ENCODE data around the gene SRSF9. TPM values are rescaled to one million over a fixed set of nuclear protein-coding genes. Genes with fewer than 3 reads are reported as not detected.
A peak's percentile ranks its signal among the peaks of the same experiment; 100 is the strongest.

Gene SRSF9
- total and polyA plus RNA-seq, 2 of the 13 experiments (the other 11 are each of a cell fraction or from before 2014, with no cell fraction given), result 125 to 144 TPM

DNA sequence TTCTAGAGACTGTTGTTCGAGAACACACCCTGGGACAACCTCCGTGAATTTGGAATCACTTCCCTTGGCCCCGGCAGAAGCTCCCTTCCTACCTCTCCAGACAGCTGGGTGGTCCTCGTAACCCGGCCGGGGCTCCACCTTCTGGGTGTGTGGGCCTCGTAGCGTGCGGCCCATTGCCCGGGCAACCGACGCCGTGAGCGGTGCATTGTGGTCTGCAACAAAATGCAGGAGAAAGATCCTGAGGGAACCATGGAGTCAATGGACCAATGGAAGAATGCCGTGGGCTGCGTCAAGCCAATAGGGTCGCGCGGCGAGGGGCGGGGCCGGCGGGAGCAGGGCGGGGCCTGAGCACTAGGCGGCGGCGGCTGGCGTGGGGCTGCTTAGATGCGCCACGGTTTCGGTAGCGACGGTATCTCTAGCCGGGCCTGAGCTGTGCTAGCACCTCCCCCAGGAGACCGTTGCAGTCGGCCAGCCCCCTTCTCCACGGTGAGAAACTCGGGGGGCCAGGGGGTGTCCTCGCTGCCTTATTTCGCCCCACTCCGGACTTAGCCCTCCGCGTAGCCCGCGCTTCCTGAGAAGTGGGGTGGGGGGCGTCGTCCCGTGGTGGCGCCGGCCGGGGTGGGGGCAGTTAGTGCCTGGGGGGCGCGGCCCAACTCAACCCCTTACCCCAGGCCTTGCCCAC lies 26.3 kb upstream of the SRSF9 start, which contains the start of gene DYNLL1 (continued):
- no peak for TF ChIP-seq ZNF10 (CRISPR knock-in tag; IDR thresholded peaks at IDR 0.05; ENCODE audit: borderline replicate concordance, low read depth)
- TF ChIP-seq, protein P1, sequence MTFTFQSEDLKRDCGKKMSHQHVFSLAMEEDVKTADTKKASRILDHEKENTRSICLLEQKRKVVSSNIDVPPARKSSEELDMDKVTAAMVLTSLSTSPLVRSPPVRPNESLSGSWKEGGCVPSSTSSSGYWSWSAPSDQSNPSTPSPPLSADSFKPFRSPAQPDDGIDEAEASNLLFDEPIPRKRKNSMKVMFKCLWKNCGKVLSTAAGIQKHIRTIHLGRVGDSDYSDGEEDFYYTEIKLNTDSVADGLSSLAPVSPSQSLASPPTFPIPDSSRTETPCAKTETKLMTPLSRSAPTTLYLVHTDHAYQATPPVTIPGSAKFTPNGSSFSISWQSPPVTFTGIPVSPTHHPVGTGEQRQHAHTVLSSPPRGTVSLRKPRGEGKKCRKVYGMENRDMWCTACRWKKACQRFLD (CRISPR knock-in tag; IDR thresholded peaks at IDR 0.05; ENCODE audit: borderline replicate concordance), result no peak
- no peak for TF ChIP-seq ZEB1 (IDR thresholded peaks at IDR 0.05; ENCODE audit: insufficient replicate concordance, low read depth)
- no peak for TF ChIP-seq NFIC (IDR thresholded peaks at IDR 0.05; ENCODE audit: low read length)
- TF ChIP-seq ZNF660 (CRISPR knock-in tag; IDR thresholded peaks at IDR 0.05; ENCODE audit: borderline replicate concordance, low read depth), result no peak
- TF ChIP-seq, protein P2, sequence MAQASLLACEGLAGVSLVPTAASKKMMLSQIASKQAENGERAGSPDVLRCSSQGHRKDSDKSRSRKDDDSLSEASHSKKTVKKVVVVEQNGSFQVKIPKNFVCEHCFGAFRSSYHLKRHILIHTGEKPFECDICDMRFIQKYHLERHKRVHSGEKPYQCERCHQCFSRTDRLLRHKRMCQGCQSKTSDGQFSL (CRISPR knock-in tag; IDR thresholded peaks at IDR 0.05), result peak; percentile 96
- TF ChIP-seq, protein P3, sequence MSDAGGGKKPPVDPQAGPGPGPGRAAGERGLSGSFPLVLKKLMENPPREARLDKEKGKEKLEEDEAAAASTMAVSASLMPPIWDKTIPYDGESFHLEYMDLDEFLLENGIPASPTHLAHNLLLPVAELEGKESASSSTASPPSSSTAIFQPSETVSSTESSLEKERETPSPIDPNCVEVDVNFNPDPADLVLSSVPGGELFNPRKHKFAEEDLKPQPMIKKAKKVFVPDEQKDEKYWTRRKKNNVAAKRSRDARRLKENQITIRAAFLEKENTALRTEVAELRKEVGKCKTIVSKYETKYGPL (CRISPR knock-in tag; IDR thresholded peaks at IDR 0.05), result no peak; the same call in 1 of the 2 replicates
- TF ChIP-seq, protein P4, sequence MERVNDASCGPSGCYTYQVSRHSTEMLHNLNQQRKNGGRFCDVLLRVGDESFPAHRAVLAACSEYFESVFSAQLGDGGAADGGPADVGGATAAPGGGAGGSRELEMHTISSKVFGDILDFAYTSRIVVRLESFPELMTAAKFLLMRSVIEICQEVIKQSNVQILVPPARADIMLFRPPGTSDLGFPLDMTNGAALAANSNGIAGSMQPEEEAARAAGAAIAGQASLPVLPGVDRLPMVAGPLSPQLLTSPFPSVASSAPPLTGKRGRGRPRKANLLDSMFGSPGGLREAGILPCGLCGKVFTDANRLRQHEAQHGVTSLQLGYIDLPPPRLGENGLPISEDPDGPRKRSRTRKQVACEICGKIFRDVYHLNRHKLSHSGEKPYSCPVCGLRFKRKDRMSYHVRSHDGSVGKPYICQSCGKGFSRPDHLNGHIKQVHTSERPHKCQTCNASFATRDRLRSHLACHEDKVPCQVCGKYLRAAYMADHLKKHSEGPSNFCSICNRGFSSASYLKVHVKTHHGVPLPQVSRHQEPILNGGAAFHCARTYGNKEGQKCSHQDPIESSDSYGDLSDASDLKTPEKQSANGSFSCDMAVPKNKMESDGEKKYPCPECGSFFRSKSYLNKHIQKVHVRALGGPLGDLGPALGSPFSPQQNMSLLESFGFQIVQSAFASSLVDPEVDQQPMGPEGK (CRISPR knock-in tag; IDR thresholded peaks at IDR 0.05), result peak; percentile 82; the same call in 1 of the 2 replicates
- TF ChIP-seq, protein P5, sequence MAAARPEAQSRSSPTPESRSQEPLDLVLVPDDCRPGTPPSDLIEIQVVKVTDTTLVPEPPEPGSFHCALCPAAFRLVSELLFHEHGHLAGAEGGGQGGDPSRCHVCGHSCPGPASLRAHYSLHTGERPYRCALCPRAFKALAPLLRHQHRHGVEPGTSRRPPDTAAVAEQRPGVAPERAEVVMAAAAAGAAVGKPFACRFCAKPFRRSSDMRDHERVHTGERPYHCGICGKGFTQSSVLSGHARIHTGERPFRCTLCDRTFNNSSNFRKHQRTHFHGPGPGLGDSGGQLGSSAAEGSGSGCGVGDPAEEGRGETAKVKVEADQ (CRISPR knock-in tag; IDR thresholded peaks at IDR 0.05; ENCODE audit: borderline replicate concordance), result no peak
- TF ChIP-seq GABPB1 (CRISPR knock-in tag; IDR thresholded peaks at IDR 0.05), result peak; percentile 74; the same call in 1 of the 2 replicates
- 0 out of 2 replicates have a peak, but pooled peaks have one; percentile 28 for TF ChIP-seq BRD4 (CRISPR knock-in tag; IDR thresholded peaks at IDR 0.05)
- TF ChIP-seq KAT2B (IDR thresholded peaks at IDR 0.05; ENCODE audit: borderline replicate concordance, low read depth, low read length), result no peak
- TF ChIP-seq POLR2G (IDR thresholded peaks at IDR 0.05; ENCODE audit: low read depth, low read length), result peak; percentile 96
- TF ChIP-seq ATF7 (IDR thresholded peaks at IDR 0.05), result no peak
- TF ChIP-seq ATF7 (CRISPR knock-in tag; IDR thresholded peaks at IDR 0.05), result no peak
- TF ChIP-seq, protein P6, sequence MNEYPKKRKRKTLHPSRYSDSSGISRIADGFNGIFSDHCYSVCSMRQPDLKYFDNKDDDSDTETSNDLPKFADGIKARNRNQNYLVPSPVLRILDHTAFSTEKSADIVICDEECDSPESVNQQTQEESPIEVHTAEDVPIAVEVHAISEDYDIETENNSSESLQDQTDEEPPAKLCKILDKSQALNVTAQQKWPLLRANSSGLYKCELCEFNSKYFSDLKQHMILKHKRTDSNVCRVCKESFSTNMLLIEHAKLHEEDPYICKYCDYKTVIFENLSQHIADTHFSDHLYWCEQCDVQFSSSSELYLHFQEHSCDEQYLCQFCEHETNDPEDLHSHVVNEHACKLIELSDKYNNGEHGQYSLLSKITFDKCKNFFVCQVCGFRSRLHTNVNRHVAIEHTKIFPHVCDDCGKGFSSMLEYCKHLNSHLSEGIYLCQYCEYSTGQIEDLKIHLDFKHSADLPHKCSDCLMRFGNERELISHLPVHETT (CRISPR knock-in tag; conservative IDR thresholded peaks at IDR 0.05), result no peak
- TF ChIP-seq ZNF124 (CRISPR knock-in tag; IDR thresholded peaks at IDR 0.05), result no peak; the same call in 1 of the 2 replicates
- TF ChIP-seq HOXA7 (CRISPR knock-in tag; IDR thresholded peaks at IDR 0.05), result no peak
- TF ChIP-seq NAIF1 (CRISPR knock-in tag; IDR thresholded peaks at IDR 0.05; ENCODE audit: borderline replicate concordance), result 0 out of 2 replicates have a peak, but pooled peaks have one; percentile 36
- peak; percentile 55; the same call in 1 of the 2 replicates for TF ChIP-seq RXRA (CRISPR knock-in tag; IDR thresholded peaks at IDR 0.05)
- peak; percentile 100 for TF ChIP-seq SIN3A (IDR thresholded peaks at IDR 0.05; ENCODE audit: borderline replicate concordance, low read depth, low read length)
- TF ChIP-seq FOXK1 (CRISPR knock-in tag; IDR thresholded peaks at IDR 0.05; ENCODE audit: borderline replicate concordance, low read depth), result peak; percentile 79
- no peak for TF ChIP-seq SMARCE1 (IDR thresholded peaks at IDR 0.05; ENCODE audit: borderline replicate concordance)

All from HepG2 (cell line).